ENCODE measurements around the gene DENND1A.
A peak's percentile ranks its signal among the peaks of the same experiment; 100 is the strongest.
"Not testable (repeated sequence)": the region's sequence is repeated elsewhere in the genome, so short reads cannot be mapped to it uniquely, and the experiment has no call there.

Gene DENND1A

DNA sequence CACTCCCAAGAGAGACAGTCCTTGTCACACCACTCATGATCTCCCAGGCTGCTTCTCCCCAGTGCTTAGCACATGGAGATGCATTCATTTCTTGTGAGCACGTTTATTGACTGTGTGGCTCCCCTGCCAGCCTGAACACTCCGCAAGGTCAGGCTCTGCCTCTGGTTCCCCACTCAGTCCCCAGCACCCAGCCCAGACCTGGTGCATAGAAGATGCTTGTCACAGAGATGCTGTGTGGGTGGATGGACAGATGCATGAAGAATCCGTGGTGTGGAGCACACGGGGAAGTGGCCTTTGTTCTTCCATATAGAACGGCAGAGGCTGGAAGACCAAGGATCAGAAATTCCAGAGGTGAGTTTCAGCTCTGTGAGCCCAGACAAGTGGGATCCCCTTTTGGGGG, 587.7 kb downstream of the DENND1A start:
- DNase-seq = no peak

DNA sequence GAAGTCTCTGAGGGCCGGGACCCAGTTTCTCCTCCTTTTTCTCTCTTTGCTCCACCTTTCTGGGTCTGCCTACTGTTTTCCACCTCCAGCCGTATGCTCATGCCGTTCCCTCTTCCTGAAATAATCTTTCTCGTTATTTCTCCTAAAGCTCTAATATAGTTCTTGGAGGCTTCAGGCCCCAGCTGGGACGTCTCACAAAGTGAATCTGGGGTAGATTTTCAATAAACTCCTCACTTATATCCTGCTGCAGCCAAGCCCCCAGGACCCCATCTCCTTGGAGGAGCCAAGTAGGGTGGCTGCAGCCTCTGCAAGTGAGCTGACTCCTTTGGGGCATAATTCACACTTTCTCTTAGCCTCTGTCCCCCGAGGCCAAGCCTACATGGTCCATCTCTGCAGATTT, 588.1 kb downstream of the DENND1A start:
- no peak for DNase-seq

DNA sequence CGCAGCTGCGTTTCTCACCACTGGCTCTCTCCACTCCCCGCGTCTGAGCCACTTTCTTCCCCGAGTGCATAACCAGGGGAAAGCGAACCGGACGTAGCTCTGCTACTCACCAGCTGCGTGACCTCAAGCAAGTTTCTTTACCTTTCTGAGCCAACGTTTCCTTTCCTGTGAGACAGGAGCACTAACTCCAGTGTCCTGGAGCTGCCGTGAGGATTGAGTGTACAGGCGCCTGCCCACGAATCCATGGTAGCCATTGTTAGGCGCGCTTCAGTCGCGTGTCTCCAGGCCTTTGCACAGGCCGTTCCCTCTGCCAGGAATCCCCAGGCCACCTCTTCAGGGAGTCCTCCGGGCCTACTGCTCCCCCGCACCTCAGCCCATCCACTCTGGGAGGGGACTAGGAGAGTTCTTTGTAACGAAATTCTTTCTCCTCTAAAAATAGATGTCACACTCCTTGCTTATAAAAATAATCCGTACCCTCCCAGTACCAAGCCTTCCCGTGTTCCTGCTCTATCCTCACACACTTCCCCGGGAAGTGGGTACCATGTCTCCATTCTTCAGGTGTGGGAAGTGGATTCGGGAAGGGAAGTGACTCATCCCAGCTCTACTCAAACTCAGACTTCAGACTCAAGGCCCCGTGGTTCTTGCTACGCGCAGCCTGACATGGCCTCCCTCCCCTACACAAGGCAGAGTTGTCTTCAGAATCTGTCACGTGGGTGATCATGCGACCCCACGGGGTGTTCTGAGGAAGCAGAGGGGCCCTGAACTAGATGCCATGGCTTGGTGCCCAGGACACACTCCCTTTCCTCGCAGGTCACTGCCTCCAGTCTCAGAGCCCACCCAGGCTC, 590.0 kb downstream of the DENND1A start:
- peak; percentile 75 for DNase-seq

DNA sequence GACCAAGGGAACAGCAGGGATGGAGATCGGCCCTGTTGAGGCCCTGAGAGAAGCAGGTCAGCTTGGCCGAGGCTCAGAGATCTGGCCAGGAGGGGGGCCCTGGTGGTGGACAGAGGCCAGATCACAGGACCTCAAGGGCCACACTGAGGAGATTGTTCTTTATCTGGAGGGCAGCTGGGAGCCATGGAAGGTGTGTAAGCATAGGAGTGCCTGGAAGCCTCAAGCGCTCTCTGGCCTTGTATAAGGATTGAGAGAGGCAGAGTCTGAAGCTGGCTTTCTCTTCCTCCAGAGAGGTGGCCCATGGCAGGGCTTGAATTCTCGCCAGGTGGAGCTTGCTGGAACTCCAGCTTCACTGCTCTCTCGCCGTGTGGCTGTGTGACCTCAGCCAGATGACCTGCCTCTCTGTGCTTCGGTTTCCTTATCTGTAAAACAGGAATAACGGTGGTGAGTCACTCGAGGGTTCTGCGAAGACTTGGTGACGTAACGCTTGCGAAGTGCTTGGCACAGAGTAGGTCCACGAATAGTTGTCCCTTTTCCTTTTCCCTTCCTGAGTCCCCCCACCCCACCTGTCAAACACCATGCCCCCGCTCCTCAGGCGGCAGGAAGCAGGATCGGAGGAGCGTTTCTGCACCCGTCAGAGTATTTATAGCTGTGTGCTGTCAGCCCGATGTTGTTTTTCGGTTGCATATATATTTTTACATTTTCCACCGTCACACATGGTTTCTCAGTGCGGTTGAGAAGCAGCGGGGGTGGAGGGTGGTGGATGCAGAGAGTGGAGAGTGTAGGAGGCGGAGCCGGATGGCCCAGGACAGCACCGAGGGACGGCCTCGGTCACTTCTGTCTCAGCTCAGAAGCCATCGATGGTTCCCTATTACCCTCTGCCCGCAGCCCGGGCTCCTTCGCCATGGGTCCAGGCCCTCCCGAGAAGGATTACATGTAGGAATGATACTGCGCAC, 590.9 kb downstream of the DENND1A start:
- peak; percentile 90 for DNase-seq

DNA sequence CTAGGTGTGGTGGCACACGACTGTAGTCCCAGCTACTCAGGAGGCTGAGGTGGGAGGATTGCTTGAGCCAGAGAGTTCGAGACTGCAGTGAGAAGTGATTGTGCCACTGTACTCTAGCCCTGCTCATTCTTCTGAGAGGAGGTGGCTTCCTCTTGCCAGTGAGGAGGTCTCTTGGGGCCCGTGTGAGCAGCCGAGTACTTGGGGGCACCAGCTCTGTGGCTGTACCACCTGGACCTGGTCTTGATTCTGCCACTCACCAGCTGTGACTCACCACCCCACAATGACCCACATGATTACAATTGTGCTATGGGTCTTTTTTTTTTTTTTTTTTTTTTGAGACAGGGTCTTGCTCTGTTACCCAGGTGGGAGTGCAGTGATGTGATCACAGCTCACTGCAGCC, 592.0 kb downstream of the DENND1A start:
- DNase-seq = no peak

DNA sequence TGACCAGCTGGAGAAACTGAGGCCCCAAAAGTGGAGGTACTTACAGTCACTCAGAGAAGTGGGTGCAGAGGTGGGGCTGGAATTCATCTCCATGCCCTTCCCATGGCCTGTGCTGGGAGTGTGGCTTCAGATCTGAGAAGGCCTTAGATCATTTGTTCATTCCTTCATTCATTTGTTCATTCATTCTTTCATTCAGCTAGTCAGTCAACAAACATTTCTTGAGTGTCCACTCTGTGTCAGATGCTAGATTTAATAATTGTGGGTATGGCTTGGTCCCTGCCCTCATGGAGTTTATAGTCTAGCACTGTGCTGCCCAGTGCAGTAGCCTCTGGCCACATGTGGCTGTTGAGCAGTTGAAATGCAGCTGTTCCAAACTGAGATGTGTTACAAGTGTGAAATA, 593.0 kb downstream of the DENND1A start:
- no peak for DNase-seq

DNA sequence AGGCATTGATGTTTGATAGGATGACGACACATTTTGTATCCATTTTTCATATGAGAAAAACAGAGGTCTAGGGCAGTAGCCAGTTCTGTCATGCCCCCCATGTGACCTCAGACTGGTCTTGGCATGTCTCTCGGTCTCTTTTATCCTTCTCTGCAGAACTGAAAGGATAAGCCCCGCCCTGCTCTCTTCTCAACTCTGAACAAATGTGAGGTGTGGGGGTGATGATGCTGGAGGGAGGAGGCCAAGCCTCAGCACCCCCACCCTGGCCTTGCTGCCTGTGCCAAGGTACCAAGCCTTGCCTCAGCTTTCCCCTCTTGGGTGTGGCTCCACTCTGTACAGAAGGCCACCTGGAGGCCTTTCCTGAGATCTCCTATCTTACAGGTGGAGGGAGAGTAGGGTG, 593.5 kb downstream of the DENND1A start:
- DNase-seq = no peak

DNA sequence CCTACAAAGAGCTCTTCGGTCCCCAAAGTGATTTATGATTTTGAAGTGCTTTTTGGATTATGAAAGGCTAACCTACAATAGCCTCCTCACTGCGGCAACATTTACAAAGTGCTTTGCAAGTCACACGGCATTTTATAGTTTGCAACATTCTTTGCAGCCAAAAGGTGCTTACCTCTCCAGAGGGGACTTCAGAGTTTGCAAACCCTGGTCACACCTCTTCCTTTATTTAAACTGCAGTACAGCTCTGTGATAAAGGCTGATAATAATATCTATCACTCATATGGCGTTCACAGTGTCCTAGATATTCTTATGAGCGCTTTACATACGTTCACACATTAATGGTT, 594.0 kb downstream of the DENND1A start:
- no peak for DNase-seq

DNA sequence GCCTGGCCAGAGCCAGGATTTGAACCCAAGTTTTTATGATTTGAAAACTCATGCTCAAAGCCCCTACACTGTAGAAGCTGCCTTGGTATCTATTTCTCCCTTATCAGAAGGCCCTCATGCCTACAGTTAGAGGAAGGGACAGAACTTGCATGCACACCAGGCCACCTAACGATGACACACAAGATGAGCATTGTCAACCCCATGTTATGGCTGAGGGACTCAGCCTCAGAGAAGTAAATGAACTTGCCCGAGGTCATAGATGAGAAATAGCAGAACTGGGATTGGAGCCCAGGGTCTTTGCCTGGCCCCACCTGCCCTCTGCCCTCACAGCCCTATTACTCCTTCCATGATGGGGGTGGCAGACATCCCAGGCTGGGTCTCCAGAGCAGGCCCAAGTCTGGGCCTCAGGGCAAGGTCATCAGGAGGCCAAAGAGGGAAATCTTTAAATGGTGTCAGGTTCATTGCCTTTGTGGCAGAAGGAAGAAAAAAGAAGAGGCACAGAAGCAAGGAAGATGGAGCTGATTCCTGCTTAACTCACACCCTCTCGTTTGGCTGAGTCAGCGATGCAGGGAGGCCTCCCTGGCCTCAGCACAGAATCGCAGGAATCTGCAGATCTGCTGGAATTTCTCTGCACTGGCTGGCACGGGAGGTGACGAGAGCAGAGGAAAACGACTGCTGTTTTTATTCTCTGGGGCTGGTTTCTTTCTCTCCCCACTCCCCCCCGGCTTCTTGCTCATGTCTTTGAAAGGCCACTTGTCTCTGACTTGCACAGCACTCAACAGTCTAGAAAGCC, 594.5 kb downstream of the DENND1A start:
- DNase-seq = no peak

DNA sequence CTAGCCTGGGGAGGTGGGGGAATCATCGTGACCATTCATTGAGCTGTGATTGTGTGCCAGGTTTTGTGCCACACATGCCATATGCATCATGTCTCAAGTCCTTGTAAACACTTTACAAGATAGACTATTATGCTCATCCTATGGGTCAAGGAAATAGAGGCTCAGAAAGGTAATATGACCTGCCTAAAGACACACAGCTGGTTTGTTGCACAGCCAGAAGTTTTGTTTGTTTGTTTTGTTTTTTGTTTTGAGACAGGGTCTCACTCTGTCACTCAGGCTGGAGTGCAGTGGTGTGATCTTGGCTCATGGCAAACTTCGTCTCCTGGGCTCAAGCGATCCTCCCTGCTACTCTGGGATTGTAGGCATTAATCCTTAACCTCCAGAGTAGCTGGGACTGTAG, 595.3 kb downstream of the DENND1A start:
- DNase-seq = no peak

DNA sequence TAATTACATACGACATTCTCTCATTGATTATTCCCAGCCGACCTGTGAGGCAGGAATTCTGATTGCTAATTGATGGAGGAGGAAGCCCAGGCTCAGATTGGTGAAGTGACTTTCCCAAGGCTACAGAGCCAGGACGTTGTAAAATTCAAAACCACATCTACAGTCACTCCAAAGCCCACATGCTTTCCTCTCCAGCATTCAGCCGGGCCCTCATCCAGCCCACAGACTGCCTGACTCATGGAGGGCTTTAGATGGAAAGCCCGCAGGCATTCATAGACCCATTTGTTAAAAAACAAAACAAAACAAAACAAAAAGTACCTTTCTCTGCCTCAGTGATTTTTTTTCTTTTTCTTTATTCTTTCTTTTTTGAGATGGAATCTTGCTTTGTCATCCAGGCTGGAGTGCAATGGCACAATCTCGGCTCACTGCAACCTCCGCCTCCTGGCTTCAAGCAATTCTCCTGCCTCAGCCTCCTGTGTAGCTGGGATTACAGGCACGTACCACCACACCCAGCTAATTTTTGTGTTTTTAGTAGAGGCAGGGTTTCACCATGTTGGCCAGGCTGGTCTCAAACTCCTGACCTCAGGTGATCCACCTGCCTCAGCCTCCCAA, 596.8 kb downstream of the DENND1A start:
- DNase-seq = not testable (repeated sequence)

DNA sequence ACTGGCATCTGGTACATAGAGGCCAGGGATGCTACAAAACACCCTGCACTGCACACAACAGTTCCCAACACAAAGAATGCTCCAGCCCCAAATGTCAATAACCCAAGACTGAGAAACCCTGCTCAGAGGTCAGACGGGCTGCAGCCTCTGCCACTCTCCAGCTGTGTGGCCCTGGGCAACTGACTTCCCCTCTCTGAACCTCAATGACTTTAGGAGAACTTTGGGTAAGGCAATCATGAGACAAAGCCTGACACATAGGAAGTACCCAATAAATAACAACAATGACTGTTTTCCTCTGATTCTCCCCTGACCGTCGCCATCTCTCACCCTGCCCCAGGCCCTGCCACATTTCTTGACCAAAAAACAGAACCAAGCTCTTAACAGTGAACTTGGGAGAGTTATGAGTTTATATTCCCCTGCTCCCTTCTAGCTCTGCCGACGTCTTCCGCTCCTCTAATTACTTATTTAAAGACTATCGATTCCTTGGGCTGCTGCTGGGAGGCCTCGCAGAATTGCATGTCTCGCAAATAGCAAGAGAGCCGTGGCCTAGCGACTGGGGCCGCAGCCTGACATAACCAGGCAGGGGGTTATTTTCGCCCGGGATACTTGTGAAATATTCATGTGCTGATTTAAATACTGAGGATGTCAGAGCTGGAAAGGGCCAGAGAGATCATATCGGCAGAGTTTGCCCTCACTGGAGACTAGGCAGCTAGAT, 598.4 kb downstream of the DENND1A start:
- DNase-seq = no peak

Data from activated CD8-positive, alpha-beta memory T cell treated with anti-CD3 and anti-CD28 coated beads for 24 hours (primary cell).